T-helper 2 cell treated with Interferon-gamma antibody and Interleukin-4, amounts not matched to agents 5 μg/mL and 100 μg/mL, for 36 hours (primary cell): ENCODE measurements around the gene ANKRD12.

Experiments
- DNase-seq: peaks from one replicate; pipeline ENCODE4 v3.0.0; 2021; ENCODE audit warnings: low spot score
- H3K27ac Mint-ChIP-seq: one replicate; pipeline ENCODE4 v1.8.0; 2021; ENCODE audit warnings: mild to moderate bottlenecking, mixed read lengths
- H3K27me3 Mint-ChIP-seq: one replicate; pipeline ENCODE4 v1.8.0; 2021; ENCODE audit warnings: low read depth, mixed read lengths
- H3K36me3 Mint-ChIP-seq: one replicate; pipeline ENCODE4 v1.8.0; 2021; ENCODE audit warnings: low read depth, mixed read lengths
- H3K4me1 Mint-ChIP-seq: one replicate; pipeline ENCODE4 v1.8.0; 2021; ENCODE audit warnings: low read depth, mixed read lengths
- H3K4me3 Mint-ChIP-seq: one replicate; pipeline ENCODE4 v1.8.0; 2022; ENCODE audit warnings: mild to moderate bottlenecking, moderate library complexity, mixed read lengths
- H3K9me3 Mint-ChIP-seq: one replicate; pipeline ENCODE4 v1.8.0; 2021; ENCODE audit warnings: mixed read lengths

Gene ANKRD12

GRCh38 chr18:9193031-9193430 is 56.5 kb downstream of the ANKRD12 start:
- Mint-ChIP-seq H3K27me3 (no peaks in the 10 kb centered on the region), H3K36me3 (peaks cover 51% of the 10 kb centered on the region), H3K4me3 (no peak overlapping the region), H3K4me1 (peaks cover 10% of the 10 kb centered on the region), H3K9me3 (no peaks in the 10 kb centered on the region), H3K27ac (no peak overlapping the region)
- no peak for DNase-seq

GRCh38 chr18:9196568-9196967 is 60.0 kb downstream of the ANKRD12 start:
- no peak for DNase-seq
- Mint-ChIP-seq H3K9me3 (no peaks in the 10 kb centered on the region), H3K4me3 (no peak overlapping the region), H3K36me3 (peaks cover 37% of the 10 kb centered on the region), H3K27ac (no peak overlapping the region), H3K4me1 (peaks cover 8% of the 10 kb centered on the region), H3K27me3 (no peaks in the 10 kb centered on the region)

- Mint-ChIP-seq H3K27ac (no peak overlapping the region), H3K36me3 (peaks cover 25% of the 10 kb centered on the region)
These were observed 63.1 kb downstream of the ANKRD12 start for GRCh38 chr18:9199681-9200080.

GRCh38 chr18:9201224-9201623 is 64.6 kb downstream of the ANKRD12 start:
- Mint-ChIP-seq H3K27me3 (no peaks in the 10 kb centered on the region), H3K27ac (no peak overlapping the region), H3K36me3 (peaks cover 13% of the 10 kb centered on the region), H3K4me3 (no peak overlapping the region), H3K4me1 (no peaks in the 10 kb centered on the region), H3K9me3 (no peaks in the 10 kb centered on the region)
- DNase-seq, result no peak

More at GRCh38 chr18:9199681-9200080, 63.1 kb downstream of the ANKRD12 start:
- no peaks in the 10 kb centered on the region for H3K4me1 Mint-ChIP-seq
- H3K4me3 Mint-ChIP-seq, result no peak overlapping the region
- no peak for DNase-seq
- no peaks in the 10 kb centered on the region for H3K27me3 Mint-ChIP-seq
- H3K9me3 Mint-ChIP-seq, result no peaks in the 10 kb centered on the region

GRCh38 chr18:9204659-9205058 is 68.1 kb downstream of the ANKRD12 start:
- DNase-seq, result no peak
- Mint-ChIP-seq H3K4me3 (no peak overlapping the region), H3K27me3 (no peaks in the 10 kb centered on the region), H3K4me1 (no peaks in the 10 kb centered on the region), H3K9me3 (no peaks in the 10 kb centered on the region), H3K36me3 (peaks cover 17% of the 10 kb centered on the region), H3K27ac (no peak overlapping the region)

GRCh38 chr18:9206421-9206820 is 69.8 kb downstream of the ANKRD12 start:
- Mint-ChIP-seq H3K27ac (no peak overlapping the region), H3K36me3 (peaks cover 20% of the 10 kb centered on the region), H3K9me3 (no peaks in the 10 kb centered on the region), H3K4me1 (no peaks in the 10 kb centered on the region), H3K27me3 (no peaks in the 10 kb centered on the region), H3K4me3 (no peak overlapping the region)
- DNase-seq, result no peak

- Mint-ChIP-seq H3K9me3 (no peaks in the 10 kb centered on the region), H3K4me1 (peaks cover 3% of the 10 kb centered on the region), H3K27me3 (no peaks in the 10 kb centered on the region), H3K4me3 (no peak overlapping the region), H3K27ac (no peak overlapping the region), H3K36me3 (peaks cover 34% of the 10 kb centered on the region)
- no peak for DNase-seq
These were observed 72.7 kb downstream of the ANKRD12 start for GRCh38 chr18:9209279-9209678.

- H3K27ac Mint-ChIP-seq, result no peak overlapping the region
- H3K4me3 Mint-ChIP-seq, result no peak overlapping the region
- no peaks in the 10 kb centered on the region for H3K9me3 Mint-ChIP-seq
- H3K36me3 Mint-ChIP-seq, result peaks cover 44% of the 10 kb centered on the region
- peaks cover 3% of the 10 kb centered on the region for H3K4me1 Mint-ChIP-seq
- DNase-seq, result no peak
- no peaks in the 10 kb centered on the region for H3K27me3 Mint-ChIP-seq
These were observed 74.4 kb downstream of the ANKRD12 start for GRCh38 chr18:9210966-9211365.

GRCh38 chr18:9211955-9212354 is 75.4 kb downstream of the ANKRD12 start:
- H3K36me3 Mint-ChIP-seq, result peaks cover 52% of the 10 kb centered on the region
- DNase-seq, result no peak
- no peak overlapping the region for H3K27ac Mint-ChIP-seq
- peaks cover 3% of the 10 kb centered on the region for H3K4me1 Mint-ChIP-seq
- no peaks in the 10 kb centered on the region for H3K27me3 Mint-ChIP-seq
- H3K4me3 Mint-ChIP-seq, result no peak overlapping the region
- no peaks in the 10 kb centered on the region for H3K9me3 Mint-ChIP-seq

GRCh38 chr18:9215221-9215933 is 78.8 kb downstream of the ANKRD12 start:
- no peak overlapping the region for H3K27ac Mint-ChIP-seq
- no peaks in the 10 kb centered on the region for H3K27me3 Mint-ChIP-seq
- peaks cover 60% of the 10 kb centered on the region for H3K36me3 Mint-ChIP-seq
- H3K9me3 Mint-ChIP-seq, result no peaks in the 10 kb centered on the region
- H3K4me1 Mint-ChIP-seq, result peaks cover 3% of the 10 kb centered on the region
- DNase-seq, result no peak
- H3K4me3 Mint-ChIP-seq, result no peak overlapping the region

- Mint-ChIP-seq H3K36me3 (peaks cover 65% of the 10 kb centered on the region), H3K4me1 (peaks cover 3% of the 10 kb centered on the region), H3K27ac (no peak overlapping the region), H3K27me3 (no peaks in the 10 kb centered on the region), H3K4me3 (no peak overlapping the region), H3K9me3 (no peaks in the 10 kb centered on the region)
- DNase-seq, result no peak
These were observed 79.9 kb downstream of the ANKRD12 start for GRCh38 chr18:9216459-9216858.

GRCh38 chr18:9217743-9218451 is 81.3 kb downstream of the ANKRD12 start:
- H3K4me3 Mint-ChIP-seq, result no peak overlapping the region
- H3K27ac Mint-ChIP-seq, result no peak overlapping the region
- H3K4me1 Mint-ChIP-seq, result peaks cover 2% of the 10 kb centered on the region
- no peaks in the 10 kb centered on the region for H3K9me3 Mint-ChIP-seq
- H3K27me3 Mint-ChIP-seq, result no peaks in the 10 kb centered on the region
- peaks cover 65% of the 10 kb centered on the region for H3K36me3 Mint-ChIP-seq
- DNase-seq, result no peak

GRCh38 chr18:9221040-9221439 is 84.5 kb downstream of the ANKRD12 start:
- Mint-ChIP-seq H3K4me3 (no peak overlapping the region), H3K4me1 (no peaks in the 10 kb centered on the region), H3K9me3 (no peaks in the 10 kb centered on the region), H3K36me3 (peaks cover 62% of the 10 kb centered on the region), H3K27me3 (no peaks in the 10 kb centered on the region), H3K27ac (no peak overlapping the region)
- no peak for DNase-seq

GRCh38 chr18:9221661-9222060 is 85.1 kb downstream of the ANKRD12 start:
- no peak for DNase-seq
- Mint-ChIP-seq H3K27me3 (no peaks in the 10 kb centered on the region), H3K27ac (no peak overlapping the region), H3K4me3 (no peak overlapping the region), H3K36me3 (peaks cover 61% of the 10 kb centered on the region), H3K9me3 (no peaks in the 10 kb centered on the region), H3K4me1 (no peaks in the 10 kb centered on the region)
